K562 (cell line): ENCODE data around the gene TUT1. TPM values are rescaled to one million over a fixed set of nuclear protein-coding genes. Genes with fewer than 3 reads are reported as not detected.

Source experiments
- CBX3 ChIP-seq, 2 experiments: IDR thresholded peaks; 1 replicate in 1 of 2; 2 replicates in 1 of 2; pipeline ENCODE4 v1.6.1; 2012; ENCODE audit warnings: inconsistent platforms in 2 of 2, low read length in 2 of 2, borderline replicate concordance in 1 of 2, control low read depth in 1 of 2
- CTCFL ChIP-seq: IDR thresholded peaks from 2 replicates; pipeline ENCODE4 v1.6.1; 2011; ENCODE audit warnings: borderline replicate concordance, low read depth, mild to moderate bottlenecking, moderate library complexity, low read length; ENCODE audit not compliant: insufficient read depth, poor library complexity, severe bottlenecking
- E2F3 ChIP-seq: fragments of 250-450 bp; sonication (Bioruptor Pico); IDR thresholded peaks from 2 replicates; pipeline ENCODE4 v1.4.0; 2020; ENCODE audit warnings: mild to moderate bottlenecking
- MBD1 ChIP-seq: fragments of 250-450 bp; sonication (Bioruptor Pico); IDR thresholded peaks from 2 replicates; pipeline ENCODE4 v1.8.0; 2022; ENCODE audit warnings: inconsistent platforms
- MIER1 ChIP-seq: fragments of 450-650 bp; IDR thresholded peaks from 2 replicates; pipeline ENCODE4 v1.6.1; 2016; ENCODE audit warnings: antibody characterized with exemption, mild to moderate bottlenecking, low read depth
- RBM22 ChIP-seq: fragments of 200-400 bp; formaldehyde crosslinking; IDR thresholded peaks from 2 replicates; pipeline ENCODE4 v1.6.1; 2018; ENCODE audit warnings: low read length, low read depth; ENCODE audit not compliant: poor library complexity, severe bottlenecking
- SAFB2 ChIP-seq: fragments of 200-400 bp; formaldehyde crosslinking; IDR thresholded peaks from 2 replicates; pipeline ENCODE4 v1.6.1; 2018; ENCODE audit warnings: borderline replicate concordance, low read length, low read depth, moderate library complexity; ENCODE audit not compliant: severe bottlenecking
- SNIP1 ChIP-seq: fragments of 450-650 bp; IDR thresholded peaks from 2 replicates; pipeline ENCODE4 v1.7.1; 2017; ENCODE audit warnings: low read depth, mild to moderate bottlenecking
- TCF15 ChIP-seq: fragments of 250-450 bp; sonication (Bioruptor Pico); IDR thresholded peaks from 2 replicates; pipeline ENCODE4 v1.8.0; 2022; ENCODE audit warnings: moderate library complexity, mild to moderate bottlenecking, inconsistent platforms
- TEAD4 ChIP-seq, 2 experiments: sonication (generic) in 1 of 2; formaldehyde crosslinking in 1 of 2; IDR thresholded peaks; 2 replicates each; pipeline versions ENCODE4 v1.6.1 to v1.8.0; 2012 to 2022; ENCODE audit warnings: borderline replicate concordance in 1 of 2, inconsistent platforms in 1 of 2, low read length in 1 of 2, mild to moderate bottlenecking in 1 of 2, missing genetic modification reagents in 1 of 2
- UBTF ChIP-seq, 2 experiments: IDR thresholded peaks; 2 replicates each; pipeline ENCODE4 v1.6.1; 2012; ENCODE audit warnings: improper control_type of control experiment in 2 of 2, low read depth in 2 of 2, low read length in 2 of 2, borderline replicate concordance in 1 of 2
- YY1 ChIP-seq, 3 experiments: IDR thresholded peaks; 2 replicates each; pipeline ENCODE4 v1.6.1; 2011; ENCODE audit warnings: low read length in 2 of 3, mild to moderate bottlenecking in 2 of 3, moderate library complexity in 2 of 3, borderline replicate concordance in 1 of 3, control low read depth in 1 of 3, low read depth in 1 of 3; ENCODE audit not compliant: insufficient read depth in 3 of 3, insufficient replicate concordance in 2 of 3, control insufficient read depth in 1 of 3, insufficient read length in 1 of 3; ENCODE audit errors: extremely low read depth in 1 of 3
- ZNF311 ChIP-seq: fragments of 250-450 bp; sonication (Bioruptor Pico); IDR thresholded peaks from 2 replicates; pipeline ENCODE4 v1.4.0; 2020; ENCODE audit warnings: mild to moderate bottlenecking, moderate library complexity
- ZNF436 ChIP-seq: fragments of 250-450, 450-650 bp; sonication (Bioruptor Pico); formaldehyde crosslinking; IDR thresholded peaks from 2 replicates; pipeline ENCODE4 v1.7.0; 2020; ENCODE audit warnings: mild to moderate bottlenecking
- polyA plus RNA-seq, 8 experiments: library from polyadenylated mRNA; depleted of rRNA in 4 of 8; stranded (reverse) in 5 of 8; unstranded in 3 of 8; fragments of >200 nt; fragmentation: Nextera tagmentation in 2 of 8; fragmentation: Illumina TruSeq in 1 of 8; extraction: Ambion mirVana in 2 of 8; extraction: Trizol in 1 of 8; gene quantifications; 2 replicates each; pipeline versions ENCODE4 v1.2.1 to v1.2.3, GENCODE V29; 2011 to 2014; ENCODE audit warnings: inconsistent platforms in 1 of 8, missing spikeins in 1 of 8
- total RNA-seq, 7 experiments: library from RNA; depleted of rRNA in 6 of 7; stranded (reverse); fragments of >200 nt in 6 of 7; fragmentation: Illumina TruSeq in 2 of 7; extraction: Trizol in 2 of 7; gene quantifications; 2 replicates each; pipeline versions ENCODE4 v1.2.1 to v1.2.3, GENCODE V29; 2011 to 2021; ENCODE audit warnings: low replicate concordance in 1 of 7

The TUT1 gene
- total and polyA plus RNA-seq, 9 of the 15 experiments (the other 6 are each of a cell fraction or from before 2014, with no cell fraction given): 0.66 to 44.3 (median 15.7) TPM

GRCh38 chr11:62612366-62613290 lies 21.3 kb upstream of the TUT1 start, which contains the start of the genes EML3 and ROM1 (continued):
- TF ChIP-seq MBD1 (CRISPR knock-in tag) (no peak), YY1 (IDR thresholded peaks at IDR 0.05; ENCODE audit: borderline replicate concordance in 1 of 3, control insufficient read depth in 1 of 3, extremely low read depth in 1 of 3, insufficient read depth in 3 of 3, insufficient read length in 1 of 3, insufficient replicate concordance in 2 of 3, low read depth in 1 of 3, low read length in 2 of 3) (peak in 2 of 3 experiments; percentile 65 to 80), CTCFL (peak; percentile 96), CBX3 (IDR thresholded peaks at IDR 0.05; ENCODE audit: borderline replicate concordance in 1 of 2, low read length in 2 of 2) (0 out of 3 replicates have a peak, but pooled peaks of 1 of the 2 experiments have one; percentile 15), UBTF (IDR thresholded peaks at IDR 0.05; ENCODE audit: borderline replicate concordance in 1 of 2, low read depth in 2 of 2, low read length in 2 of 2) (peak; percentile 87 to 89; a peak in 3 of 4 replicates), TCF15 (no peak), ZNF436 (no peak), MIER1 (no peak), SNIP1 (no peak), SAFB2 (no peak), ZNF311 (CRISPR knock-in tag) (no peak), E2F3 (CRISPR knock-in tag) (0 out of 2 replicates have a peak, but pooled peaks have one; percentile 26), RBM22 (peak; percentile 63), TEAD4 (IDR thresholded peaks at IDR 0.05; ENCODE audit: low read length) (0 out of 2 replicates have a peak, but pooled peaks have one; percentile 1), TEAD4 (CRISPR knock-in tag; IDR thresholded peaks at IDR 0.05; ENCODE audit: borderline replicate concordance) (no peak)
